ENCODE results near the gene HRH1.
A peak's percentile ranks its signal among the peaks of the same experiment; 100 is the strongest.
"Not testable (repeated sequence)": the region's sequence is repeated elsewhere in the genome, so short reads cannot be mapped to it uniquely, and the experiment has no call there.

The HRH1 gene, protein sequence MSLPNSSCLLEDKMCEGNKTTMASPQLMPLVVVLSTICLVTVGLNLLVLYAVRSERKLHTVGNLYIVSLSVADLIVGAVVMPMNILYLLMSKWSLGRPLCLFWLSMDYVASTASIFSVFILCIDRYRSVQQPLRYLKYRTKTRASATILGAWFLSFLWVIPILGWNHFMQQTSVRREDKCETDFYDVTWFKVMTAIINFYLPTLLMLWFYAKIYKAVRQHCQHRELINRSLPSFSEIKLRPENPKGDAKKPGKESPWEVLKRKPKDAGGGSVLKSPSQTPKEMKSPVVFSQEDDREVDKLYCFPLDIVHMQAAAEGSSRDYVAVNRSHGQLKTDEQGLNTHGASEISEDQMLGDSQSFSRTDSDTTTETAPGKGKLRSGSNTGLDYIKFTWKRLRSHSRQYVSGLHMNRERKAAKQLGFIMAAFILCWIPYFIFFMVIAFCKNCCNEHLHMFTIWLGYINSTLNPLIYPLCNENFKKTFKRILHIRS

DNA sequence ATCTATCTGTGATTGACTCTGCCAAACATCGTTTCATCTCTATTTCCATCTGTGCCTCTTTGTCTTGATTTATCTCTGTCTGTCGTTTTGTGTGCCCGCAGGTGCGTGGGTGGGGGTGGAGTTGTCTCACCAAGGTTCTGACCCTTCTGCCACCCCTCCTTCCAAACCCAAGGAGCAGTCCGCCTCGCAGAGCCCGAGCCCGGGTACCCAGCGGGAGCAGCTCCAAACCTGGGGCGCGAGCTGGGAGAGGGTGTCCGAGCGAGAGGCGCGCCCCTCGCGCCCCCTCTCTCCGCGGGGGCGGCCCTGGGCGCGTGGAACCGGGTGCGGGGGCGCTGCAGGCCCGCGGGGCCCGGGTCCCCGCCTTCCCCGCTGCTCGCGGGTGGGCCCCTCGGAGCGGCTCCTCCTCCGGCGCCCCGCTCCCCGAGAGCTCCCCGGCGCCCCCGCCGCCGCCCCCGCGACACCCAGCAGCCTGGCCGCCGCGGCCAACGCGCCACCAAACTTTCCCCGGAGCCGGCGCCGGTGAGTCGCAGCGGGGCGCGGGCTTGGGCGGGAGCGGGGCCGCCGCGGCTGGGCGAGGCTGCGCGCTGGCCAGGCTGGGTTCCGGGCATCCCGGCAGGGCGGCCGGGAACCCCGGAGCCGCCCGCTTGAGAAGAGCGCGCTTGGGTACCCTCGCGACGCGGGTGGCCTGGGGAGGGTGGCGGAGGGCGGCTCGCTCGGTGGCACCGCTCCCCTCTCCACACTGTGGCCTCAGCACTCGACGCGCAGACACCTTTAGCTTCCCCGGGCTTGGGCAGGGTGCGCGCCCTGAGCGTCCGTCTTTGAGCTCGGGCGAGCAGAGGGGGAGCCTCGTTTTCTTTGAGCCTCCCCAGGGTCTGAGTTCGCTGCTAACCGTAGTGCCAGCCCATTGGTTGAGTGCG is at the start of gene HRH1:
Gene HRH1 (plus strand): TSS at position 458 of the 917 bp plus-strand sequence. CDS start 104,545 bp downstream, outside the sequence.
- no peak for DNase-seq

DNA sequence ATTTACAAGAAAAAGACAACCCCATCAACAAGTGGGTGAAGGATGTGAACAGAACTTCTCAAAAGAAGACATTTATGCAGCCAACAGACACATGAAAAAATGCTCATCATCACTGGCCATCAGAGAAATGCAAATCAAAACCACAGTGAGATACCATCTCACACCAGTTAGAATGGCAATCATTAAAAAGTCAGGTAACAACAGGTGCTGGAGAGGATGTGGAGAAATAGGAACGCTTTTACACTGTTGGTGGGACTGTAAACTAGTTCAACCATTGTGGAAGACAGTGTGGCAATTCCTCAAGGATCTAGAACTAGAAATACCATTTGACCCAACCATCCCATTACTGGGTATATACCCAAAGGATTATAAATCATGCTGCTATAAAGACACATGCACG is 41.0 kb upstream of the HRH1 start:
- DNase-seq = not testable (repeated sequence)

DNA sequence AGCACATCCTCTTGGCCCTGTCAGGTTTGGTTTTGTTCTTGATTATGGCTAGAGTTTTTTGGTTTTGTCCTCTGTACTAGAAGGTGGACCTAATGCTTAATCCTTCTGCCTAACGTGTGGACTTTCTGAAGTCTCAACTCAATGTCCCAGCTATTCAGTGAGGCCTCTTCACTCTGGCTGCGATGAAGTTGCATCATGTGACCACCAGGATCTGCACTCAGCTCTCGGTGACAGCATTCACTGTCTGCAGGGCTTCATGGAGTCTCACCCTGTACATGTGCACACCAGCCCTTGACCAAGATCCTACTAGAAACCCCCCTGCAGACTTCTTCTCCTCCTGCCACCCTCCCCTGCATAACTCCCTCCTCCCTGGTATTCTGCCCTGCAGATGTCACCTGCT is 38.7 kb upstream of the HRH1 start:
- no peak for DNase-seq

DNA sequence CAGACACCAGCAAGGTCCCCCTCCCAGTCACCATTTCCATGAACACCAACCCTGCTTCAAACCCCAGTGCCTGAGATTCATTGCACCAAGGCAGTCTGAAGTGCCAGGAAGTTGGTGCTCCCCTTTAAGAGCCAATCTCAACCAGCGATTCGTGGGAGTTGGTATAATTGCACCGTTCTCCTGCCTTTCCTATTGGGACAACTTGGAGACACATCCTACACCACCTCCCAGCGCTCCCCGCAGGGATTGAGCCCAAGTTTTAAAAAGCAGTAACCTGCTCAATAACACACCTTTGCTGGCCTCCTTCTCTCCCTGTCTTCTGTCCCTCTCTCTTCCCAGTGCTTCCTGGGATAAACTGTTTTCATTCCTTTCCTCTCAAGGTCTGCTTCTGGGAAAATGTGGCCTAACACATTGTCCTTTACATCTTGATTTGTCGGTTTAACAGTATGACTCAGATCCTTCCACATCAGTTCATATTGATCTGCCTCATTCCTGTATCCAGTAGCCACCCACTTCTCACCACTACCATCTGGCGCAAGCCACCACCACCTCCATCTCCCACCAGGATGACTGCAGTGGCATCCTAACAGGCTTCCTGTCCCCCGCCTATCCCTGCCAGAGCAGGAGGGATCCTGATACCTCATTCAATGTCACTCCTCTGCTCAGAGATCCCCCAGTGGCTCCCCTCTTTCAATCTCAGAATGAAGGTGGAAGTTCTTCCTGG is 37.8 kb upstream of the HRH1 start:
- no peak for DNase-seq

DNA sequence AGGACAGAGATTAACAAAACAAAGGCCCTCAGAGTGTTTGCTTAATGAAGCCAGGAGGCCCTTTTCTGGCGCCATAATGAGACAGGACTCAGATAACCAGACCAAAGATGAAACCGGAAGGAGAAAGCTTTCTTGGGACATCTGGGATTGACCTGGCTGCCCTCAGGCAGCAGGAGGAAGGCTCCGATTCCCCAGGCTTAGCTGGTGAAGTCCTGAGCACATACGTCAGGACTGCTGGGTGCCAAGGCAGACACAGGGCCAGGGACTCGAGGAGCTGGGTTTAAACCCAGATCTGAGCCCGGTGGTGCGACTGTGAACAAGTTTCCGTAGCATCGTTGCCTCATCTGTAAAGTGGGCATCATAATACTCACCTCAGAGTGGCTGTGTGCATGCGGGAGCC is 36.7 kb upstream of the HRH1 start:
- DNase-seq = no peak

DNA sequence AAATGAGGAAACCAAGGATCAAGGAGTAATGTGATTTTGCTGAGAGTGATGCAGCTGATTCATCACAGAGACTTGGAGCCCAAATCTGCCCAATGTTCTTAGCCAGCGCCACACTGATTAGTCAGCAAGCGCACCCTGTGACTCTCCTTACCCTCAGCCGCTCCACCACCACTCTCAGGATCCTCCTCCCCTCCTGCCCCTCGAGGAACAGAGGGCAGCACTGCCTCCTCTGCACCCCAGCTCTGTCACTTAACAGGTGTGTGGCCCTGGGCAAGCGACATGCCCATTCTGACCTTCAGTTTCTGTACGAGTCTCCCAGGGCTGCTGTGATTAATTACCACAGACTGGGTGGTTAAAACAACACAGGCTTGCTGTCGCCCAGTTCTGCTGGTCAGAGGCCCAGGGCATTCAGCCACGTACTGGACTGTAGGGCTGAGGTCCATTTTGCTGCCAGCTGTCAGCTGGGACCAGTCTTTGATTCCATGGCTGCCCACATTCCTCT is 36.1 kb upstream of the HRH1 start:
- DNase-seq = no peak

DNA sequence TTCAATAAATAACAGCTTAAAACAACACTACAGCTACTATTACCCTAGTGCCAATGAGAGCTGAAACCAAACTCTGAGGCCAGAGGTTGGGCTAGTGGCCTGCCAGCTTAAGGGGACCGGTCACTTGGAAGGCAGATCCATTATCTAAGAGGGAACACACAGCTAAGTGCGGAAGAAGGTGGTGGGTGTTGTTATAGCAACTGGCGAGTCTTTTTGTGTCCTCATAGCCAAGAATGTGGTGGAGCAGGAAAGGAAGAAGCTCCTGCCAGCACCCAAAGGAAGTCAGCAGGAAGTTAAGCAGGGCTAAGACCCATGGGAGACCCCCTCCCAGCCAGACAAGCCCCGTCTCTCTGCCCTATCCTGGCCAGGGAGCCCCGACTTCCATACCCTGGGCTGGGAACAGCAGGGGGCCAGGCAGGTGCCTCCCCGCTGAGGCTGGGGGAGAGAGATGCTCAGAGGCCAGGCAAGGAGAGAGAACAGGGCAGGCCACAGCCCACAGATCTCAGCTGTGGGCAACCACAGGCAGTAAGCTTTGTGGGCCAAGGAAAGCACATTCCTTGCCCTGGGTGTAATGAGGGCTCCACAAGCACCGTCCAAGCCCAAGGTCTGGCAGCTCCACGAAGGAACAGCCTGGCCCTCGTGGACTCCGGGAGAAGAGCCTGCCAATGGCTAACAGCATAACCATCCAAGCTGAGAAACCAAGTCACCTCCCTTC is 34.0 kb upstream of the HRH1 start:
- no peak for DNase-seq

DNA sequence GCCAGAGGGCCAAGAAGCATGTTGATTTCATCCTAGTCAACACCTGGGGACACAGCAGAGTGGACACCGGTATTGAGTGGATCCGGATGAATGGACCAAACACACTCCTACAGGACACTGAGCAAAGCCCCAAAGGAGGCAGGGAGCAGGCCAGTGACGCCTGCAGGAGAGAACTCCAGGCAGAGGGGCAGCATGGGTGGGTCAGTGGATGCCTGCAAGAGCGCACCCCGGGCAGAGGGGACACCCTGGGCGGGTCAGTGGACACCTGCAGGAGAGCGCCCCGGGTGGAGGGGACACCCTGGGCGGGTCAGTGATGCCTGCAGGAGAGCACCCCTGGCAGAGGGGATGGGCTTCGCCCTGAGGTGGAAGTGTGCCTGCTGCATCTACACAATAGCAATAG is 27.6 kb upstream of the HRH1 start:
- no peak for DNase-seq

DNA sequence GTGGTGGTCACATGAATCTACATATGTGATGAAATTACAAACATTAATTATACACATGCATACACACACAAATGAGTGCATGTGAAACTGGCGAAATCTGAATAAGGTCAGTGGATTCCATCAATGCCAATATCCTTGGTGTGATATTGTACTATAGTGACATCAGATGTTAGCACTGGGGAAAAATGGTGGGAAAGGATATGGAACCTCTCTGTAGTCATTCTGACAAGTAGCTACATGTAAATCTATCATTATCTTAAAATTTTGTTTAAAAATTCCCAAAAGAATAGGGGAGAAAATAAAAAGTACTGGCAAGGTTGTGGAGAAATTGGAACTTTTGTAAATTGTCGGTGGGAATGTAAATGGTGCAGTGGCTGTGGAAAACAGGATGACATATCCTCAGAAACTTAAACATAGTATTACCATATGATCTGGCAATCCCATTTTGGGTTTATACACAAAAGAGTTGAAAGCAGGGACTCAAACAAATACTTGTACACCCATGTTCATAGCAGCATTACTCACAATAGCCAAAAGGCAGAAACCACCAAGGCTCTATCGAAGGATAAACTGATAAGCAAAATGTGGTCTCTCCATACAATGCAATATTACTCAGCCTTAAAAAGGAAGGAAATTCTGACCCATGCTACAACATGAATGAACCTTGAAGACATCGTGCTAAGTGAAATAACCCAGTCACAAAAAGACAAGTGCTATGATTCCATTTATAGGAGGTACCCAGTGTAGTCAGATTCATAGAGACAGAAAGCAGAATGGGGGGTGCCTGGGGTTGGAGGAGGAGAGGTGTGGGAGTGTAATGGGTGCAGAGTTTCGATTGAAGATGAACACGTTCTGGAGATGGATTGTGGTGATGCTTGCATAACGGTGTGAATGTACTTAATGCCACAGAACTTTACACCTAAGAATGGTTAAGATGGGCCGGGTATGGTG is 25.3 kb upstream of the HRH1 start:
- no peak for DNase-seq

DNA sequence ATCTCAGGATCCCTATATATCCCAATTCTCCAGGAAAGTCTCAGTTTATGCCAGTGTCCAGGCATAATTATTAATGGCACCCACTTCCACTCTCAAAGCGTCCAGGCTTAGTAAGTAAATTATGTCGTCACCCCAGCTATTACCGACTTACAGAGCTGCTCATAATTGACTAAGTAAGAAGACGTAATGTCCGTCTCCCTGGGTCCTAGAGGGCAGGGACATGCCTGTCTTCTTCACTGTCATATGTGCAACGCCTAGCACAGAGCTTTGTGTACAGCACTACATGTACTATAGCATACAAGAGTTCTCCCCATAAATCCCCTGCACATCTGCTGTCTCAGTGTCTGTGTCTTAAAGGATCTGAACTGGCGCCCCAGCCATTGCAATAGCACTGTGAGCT is 23.9 kb upstream of the HRH1 start:
- DNase-seq = no peak

DNA sequence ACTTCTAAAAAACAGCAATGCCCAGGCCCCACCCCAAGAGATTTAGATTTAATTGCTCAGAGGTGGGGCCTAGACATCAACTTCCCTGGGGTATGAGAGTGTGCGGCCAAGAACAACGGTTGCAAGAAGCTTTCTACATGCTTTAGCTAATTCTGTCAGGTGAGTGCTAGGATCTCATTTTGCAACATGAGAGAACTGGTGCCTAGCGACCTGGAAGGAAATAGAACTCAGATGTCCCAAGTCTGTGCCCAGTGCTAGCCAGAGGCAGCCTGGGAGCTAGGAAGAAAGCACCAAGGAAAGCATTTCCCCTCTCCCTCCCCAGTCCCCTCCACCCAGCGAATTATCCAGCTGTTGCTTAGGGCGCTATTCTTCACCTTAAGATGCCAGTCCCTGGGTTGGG is 22.9 kb upstream of the HRH1 start:
- no peak for DNase-seq

DNA sequence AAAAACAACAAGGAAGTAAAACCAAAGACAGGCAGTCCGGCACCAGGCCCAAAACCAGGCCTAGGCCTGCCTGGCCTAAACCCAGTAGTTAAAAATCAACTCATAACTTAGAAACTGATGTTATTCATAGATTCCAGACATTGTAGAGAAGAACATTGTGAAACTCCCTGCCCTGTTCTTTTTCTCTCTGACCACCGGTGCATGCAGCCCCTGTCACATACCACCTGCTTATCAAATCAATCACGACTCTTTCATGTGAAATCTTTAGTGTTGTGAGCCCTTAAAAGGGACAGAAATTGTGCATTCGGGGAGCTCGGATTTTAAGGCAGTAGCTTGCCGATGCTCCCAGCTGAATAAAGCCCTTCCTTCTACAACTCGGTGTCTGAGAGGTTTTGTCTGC is 22.4 kb upstream of the HRH1 start:
- not testable (repeated sequence) for DNase-seq

DNA sequence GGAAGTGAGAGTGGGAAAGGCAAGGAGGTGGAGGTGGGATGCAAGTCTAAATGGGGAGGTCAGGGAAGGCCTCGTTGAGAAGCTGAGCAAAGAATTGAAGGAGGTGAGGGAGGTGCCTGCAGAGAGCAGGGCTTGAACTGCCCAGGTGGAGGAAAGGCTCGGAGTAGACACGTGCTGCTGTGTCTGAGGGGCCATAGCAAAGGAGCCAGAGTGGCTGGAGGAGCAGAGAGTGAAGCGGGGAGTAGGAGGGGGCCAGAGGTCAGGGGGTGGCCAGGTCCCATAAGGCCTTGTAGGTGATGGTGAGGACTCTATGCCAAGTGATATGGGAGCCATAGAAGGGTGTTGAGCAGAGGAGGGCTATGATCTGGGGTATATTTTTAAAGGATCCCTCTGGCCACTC is 21.4 kb upstream of the HRH1 start:
- no peak for DNase-seq

DNA sequence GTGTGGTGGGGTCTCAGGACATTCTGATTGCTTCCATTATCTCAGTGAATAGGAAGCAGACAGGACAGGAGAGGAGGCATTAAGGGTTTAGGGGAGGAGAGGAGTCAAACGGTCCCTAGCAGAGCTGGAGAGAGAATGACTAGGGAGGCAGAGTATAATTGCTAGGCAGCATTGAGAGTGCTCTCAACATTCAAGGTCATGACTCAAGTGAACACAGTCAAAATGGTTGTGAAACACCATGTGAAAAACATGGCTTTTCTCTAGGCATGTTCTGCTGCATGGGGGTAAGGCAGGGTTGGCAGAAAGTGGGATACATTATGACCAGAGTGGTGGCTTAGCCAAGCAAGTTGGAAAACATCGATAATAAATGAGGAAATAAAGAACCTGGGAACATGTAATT is 19.5 kb upstream of the HRH1 start:
- DNase-seq = no peak

DNA sequence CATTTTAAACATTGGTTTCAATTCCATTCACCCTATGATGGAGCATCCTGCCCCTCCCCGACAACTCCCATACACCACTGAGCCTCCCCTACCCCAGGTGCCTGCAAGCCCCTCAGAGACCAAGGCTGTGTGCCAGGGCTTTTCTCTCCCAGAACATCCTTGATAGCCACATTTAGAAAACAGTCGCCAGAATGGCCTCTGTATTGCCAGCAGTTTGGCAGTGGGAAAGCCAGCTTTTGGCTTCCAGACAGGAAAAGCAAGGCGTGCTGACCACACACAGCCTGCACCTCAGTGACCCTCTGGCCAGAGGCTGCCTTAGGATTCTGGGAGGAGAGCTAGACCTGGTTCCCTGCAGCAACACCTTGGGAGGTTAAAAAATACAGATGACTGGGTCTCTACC is 18.2 kb upstream of the HRH1 start:
- no peak for DNase-seq

DNA sequence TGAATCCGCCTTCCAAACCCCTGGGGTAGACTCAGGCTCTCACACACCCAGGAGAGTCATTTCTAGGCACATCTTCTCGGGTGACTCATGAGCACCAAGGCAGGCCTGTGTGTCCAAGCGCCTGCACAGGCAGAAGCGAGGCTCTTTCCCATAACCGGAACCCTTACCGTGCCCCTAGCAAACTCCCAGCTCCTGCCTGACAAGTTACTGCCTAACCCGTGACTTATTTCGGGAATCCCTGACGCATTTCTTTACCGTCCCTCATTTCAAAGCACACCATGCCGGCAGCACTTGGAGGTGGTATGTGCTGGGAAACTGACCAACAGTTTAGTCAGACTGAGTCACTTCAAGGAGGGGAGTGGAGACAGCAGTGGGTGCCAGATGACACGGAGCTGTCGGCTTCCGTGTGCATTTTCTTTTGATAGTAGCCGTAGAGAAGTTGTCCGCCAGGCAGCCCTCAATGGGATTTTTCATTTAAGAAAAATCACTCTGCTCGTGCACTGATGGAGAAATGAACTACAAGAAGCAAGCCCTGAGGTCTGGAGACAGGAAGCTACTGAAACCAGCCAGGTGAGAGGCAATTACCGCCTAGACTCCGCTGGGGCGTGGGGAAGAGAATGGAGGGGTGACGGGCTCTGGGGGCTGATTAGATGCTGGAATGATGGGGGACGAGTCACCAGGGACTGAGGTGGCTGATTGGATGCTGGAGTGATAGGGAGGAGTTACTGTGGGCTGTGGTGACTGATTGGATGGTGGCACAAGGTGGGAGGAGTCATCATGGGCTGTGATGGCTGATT is 17.3 kb upstream of the HRH1 start:
- DNase-seq = no peak

DNA sequence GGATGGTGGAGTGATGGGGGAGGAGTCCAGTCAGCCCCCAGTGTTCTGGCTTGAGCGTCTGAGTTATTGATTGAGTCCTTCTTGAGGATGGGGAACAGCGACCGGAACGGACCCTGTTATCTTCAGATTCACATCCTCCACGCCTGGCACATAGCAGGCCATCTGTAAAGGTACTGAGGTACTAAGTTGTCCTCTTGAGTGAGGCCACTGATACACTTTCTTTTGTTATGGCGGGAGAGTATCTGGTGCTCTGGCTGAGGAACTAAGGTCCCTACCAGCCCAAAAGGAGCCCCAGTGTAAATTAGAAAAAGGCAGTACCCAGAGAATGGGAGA is 16.7 kb upstream of the HRH1 start:
- no peak for DNase-seq

DNA sequence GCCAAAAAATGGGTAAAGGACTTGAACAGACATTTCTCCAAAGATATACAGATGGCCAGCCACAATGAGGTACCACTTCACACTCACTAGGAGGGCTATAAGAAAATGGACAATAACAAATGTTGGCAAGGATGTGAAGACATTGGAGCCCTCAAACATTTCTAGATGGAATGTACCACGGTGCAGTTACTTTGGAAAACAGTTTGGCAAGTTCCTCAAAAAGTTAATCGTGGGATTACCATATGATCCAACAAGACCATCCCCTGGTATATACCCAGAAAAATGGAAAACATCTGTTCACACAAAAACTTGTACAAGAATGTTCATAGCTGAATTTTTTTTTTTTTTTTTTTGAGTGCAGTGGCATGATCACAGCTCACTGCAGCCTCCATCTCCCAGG is 15.9 kb upstream of the HRH1 start:
- no peak for DNase-seq

DNA sequence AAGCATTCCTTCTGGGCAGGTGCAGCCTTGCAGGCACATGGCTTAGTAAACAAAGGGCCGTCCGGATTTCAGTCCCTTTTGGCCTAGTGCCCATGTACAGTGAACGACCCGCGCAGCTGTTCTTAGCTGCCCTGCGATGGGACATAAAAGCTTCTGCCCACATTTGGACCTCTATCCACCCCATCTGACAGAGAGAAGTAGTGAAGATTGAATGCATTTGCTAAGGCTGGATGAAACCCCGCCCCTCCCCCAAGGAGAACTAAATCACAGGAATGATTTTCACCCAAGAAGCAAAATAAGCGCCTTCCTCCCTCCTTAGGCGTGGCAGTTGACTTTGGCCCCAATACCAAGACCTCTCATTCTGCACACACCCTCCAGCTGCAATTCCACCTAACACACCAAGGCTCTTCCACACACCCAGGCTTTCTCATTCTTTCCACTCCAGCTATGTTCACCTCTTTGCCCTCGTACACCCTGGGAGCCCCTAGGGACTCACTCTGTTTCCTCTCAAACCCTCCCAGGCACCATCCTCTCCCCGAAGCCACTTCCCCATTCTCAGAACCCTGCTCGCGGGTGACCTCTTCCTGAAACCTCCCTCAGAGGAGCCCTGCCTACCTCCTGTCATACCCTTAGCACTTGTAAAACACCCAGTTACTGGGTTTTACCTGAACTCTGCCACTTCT is 14.1 kb upstream of the HRH1 start:
- DNase-seq = peak; percentile 62

DNA sequence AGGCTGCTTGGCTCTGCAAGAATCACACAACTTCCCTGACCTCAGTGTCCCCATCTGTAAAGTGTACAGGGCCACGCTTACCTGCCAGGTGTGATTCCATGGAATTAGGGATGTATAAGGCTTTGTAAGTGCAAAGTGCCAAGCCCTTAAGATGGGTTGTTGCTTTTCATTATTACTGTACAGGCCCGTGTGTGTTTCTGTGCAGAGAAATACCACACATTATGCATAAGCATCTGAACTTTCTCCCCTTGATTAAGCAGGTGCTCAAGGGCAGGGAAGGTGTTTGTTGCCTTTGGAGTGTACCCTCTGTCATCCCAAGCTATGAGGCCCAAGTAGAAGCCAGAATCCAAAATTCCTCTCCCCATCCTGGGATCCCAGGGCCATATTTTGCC is 13.6 kb upstream of the HRH1 start:
- DNase-seq = no peak

Data from NCI-H2029 (cell line).